ENCODE measurements around the gene GSS.

The GSS gene

DNA sequence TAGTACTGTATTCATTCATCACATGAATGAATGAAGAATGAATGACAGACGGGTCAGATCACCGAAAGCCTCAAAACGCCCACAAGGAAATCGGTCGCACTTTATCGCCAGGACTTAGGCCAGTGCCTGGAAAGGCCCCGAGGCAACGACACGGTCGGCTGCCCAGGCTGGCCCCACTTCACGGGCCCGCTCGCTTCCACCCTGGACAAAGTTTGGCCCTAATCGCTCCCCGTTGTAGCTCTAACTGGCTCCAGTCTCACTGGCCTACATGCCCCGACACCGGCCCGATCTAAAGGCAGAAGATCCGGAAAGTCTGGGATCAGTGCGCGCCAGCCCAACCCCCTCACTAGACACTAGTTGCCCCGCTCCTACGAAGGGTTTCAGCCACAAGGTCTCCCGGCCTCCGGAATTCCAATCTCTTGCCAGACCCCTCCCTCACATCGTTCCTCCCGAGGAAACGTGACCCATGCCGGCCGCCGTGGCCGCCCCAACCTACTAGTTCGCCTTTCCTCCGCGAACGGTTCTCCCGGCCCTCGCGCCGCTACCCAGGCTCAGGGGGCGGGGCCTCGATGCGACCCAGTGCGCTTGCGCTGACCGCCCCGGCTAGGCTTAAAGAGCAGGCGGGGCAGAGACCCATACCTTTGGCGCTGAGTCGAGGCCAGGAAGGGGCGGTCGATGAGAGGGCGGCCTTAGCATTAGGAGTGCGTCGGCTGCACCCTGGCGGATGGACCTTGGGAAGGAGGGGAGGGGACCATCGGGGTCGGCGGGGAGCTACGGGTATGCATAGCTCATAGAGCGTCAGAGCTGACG is at the start of gene GSS, which contains the start of gene MYH7B:
TSS of gene GSS (minus strand) at position 576 of the 810 bp plus-strand sequence. CDS start 3,954 bp downstream, outside the sequence.
TSS of gene MYH7B (plus strand) at position 638 of the 810 bp plus-strand sequence. CDS start 22,138 bp downstream, outside the sequence.
- DNase-seq: peak; percentile 99

- DNase-seq: no peak
These were observed 49.3 kb upstream of the GSS start for GRCh38 chr20:35004749-35005462.

- DNase-seq: no peak
These were observed 48.6 kb upstream of the GSS start for GRCh38 chr20:35004051-35004725.

GRCh38 chr20:35003211-35004031 is 47.8 kb upstream of the GSS start:
- DNase-seq: no peak

DNA sequence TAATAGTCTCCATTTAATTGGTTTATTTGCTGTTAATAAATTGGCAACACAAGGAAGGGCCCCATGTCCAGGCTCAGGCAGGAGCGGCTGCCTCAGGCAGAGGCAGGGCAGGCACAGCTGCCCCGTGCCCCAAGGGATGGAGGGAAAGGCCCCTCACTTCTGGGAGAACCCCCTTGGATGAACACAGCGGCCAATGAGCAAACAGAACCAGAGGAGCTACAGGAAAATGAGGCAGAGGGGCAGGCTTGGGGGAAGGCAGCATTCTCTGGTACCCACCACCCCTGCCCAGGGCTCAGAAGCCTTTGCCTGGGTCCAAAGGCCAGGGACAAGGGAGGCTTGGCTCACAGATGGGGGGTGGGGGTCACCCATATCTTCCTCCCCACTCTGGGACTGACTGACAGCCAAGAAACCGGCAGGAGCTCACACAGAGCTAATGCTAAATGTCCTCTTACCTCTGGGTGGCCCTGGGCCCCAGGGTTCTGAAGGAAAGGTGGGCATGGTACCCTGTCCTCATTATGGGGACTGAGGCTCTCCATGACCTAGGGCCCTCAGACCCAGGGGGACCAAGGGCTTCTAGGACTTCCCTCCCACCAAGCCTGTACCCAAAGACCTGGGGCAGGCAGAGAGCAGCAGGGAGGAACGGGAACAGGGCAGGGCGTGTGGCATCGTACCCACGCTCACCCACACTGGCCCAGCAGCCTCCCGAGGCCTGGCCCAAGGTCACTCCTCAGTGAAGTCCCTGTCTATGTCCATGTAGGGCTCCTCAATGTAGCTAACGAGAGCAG is 47.0 kb upstream of the GSS start:
- DNase-seq: no peak

- no peak for DNase-seq
These were observed 46.2 kb upstream of the GSS start for GRCh38 chr20:35001596-35002362.

DNA sequence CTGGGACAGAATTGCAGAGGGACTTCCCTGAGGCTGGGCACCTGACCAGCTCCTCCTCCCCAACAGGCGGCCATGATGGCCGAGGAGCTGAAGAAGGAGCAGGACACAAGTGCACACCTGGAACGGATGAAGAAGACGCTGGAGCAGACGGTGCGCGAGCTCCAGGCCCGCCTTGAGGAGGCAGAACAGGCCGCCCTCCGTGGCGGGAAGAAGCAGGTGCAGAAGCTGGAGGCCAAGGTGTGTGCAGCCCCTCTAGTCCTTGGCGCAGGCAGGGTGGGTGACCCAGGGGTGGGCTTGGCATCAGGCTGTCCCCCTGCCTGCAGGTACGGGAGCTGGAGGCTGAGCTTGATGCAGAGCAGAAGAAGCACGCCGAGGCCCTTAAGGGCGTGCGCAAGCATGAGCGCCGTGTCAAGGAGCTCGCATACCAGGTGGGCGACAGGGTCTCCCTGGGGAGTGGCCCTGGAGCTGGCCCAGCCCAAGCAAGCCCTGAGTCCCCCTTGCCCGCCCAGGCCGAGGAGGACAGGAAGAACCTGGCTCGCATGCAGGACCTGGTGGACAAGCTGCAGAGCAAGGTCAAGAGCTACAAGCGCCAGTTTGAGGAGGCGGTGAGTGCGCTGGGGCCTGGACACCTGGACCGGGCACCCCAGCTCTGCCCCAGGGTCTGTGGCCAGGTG is 45.5 kb upstream of the GSS start:
- DNase-seq: no peak

DNA sequence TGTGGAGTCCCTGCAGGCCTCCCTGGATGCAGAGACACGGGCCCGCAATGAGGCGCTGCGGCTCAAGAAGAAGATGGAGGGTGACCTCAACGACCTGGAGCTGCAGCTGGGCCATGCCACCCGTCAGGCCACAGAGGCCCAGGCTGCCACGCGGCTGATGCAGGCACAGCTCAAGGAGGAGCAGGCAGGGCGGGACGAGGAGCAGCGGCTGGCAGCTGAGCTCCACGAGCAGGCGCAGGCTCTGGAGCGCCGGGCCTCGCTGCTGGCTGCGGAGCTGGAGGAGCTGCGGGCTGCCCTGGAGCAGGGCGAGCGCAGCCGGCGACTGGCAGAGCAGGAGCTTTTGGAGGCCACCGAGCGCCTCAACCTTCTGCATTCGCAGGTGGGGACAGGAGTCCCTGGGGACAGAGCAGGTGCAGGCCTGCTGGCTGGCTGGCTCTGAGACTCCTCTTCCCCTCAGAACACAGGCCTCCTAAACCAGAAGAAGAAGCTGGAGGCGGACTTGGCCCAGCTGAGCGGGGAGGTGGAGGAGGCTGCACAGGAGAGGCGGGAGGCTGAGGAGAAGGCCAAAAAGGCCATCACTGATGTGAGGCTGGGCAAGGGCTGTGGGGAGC is 44.8 kb upstream of the GSS start:
- no peak for DNase-seq

DNA sequence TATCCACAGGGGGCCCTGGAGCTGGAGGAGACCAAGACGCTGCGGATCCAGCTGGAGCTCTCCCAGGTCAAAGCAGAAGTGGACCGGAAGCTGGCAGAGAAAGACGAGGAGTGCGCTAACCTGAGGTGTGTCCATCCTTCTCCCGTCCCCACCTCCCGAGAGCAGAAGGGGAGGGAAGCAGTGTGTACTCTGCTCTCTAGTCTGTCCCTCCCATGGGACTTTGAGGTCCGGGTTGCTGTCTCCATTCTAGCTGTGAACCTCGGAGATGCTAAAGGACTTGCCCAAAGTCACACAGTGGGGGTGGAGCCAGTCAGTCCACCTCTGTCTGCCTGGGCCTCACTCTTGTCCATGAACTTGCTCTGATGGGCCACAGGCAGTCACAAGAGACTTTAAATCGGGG is 44.2 kb upstream of the GSS start:
- no peak for DNase-seq

GRCh38 chr20:34999021-34999451 is 43.4 kb upstream of the GSS start:
- no peak for DNase-seq

DNA sequence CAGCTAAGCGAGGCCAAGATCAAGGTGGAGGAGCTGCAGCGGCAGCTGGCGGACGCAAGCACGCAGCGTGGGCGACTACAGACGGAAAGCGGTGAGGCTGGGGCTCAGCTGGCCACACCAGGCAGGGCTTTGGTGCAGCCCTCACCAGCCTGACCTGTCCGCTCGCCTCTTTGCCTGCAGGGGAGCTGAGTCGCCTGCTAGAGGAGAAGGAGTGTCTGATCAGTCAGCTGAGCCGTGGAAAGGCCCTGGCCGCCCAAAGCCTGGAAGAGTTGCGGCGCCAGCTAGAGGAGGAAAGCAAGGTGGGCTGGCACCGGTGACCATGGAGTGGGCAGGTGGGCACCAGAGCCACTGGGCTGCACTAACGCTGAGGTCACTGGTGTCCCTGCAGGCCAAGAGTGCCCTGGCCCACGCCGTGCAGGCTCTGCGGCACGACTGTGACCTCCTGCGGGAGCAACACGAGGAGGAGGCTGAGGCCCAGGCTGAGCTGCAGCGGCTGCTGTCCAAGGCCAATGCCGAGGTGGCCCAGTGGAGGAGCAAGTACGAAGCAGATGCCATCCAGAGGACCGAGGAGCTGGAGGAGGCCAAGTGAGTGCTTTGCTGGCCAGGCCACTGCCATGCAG is 42.8 kb upstream of the GSS start:
- DNase-seq: no peak

DNA sequence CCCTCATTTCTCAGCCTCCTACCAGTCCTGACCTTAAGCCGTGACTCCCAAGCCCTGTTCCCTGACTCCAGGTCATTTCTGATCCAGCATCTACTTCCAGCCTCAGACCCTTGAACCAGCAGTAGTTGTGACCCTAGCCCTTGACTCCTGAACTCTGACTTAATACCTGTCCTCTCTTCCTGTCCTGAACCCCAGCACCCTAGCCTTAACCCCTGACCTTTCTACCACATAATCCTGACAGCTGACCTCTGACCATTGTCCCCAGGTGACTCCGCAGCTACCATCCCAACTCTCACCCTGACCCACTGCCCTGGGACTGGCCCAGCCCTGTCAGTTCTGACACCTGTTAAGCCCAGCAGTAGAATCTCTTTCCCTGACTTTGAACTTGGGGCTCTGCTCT is 42.2 kb upstream of the GSS start:
- no peak for DNase-seq

DNA sequence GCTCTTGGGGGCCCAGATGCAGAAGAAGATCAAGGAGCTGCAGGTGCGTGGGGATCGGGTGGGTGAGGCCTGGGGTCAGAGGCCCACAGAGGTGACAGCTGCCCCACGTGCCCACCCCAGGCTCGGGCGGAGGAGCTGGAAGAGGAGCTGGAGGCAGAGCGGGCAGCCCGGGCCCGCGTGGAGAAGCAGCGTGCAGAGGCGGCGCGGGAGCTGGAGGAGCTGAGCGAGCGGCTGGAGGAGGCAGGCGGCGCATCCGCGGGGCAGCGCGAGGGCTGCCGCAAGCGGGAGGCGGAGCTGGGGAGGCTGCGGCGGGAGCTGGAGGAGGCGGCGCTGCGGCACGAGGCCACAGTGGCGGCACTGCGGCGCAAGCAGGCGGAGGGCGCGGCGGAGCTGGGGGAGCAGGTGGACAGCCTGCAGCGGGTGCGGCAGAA is 41.5 kb upstream of the GSS start:
- DNase-seq: no peak

DNA sequence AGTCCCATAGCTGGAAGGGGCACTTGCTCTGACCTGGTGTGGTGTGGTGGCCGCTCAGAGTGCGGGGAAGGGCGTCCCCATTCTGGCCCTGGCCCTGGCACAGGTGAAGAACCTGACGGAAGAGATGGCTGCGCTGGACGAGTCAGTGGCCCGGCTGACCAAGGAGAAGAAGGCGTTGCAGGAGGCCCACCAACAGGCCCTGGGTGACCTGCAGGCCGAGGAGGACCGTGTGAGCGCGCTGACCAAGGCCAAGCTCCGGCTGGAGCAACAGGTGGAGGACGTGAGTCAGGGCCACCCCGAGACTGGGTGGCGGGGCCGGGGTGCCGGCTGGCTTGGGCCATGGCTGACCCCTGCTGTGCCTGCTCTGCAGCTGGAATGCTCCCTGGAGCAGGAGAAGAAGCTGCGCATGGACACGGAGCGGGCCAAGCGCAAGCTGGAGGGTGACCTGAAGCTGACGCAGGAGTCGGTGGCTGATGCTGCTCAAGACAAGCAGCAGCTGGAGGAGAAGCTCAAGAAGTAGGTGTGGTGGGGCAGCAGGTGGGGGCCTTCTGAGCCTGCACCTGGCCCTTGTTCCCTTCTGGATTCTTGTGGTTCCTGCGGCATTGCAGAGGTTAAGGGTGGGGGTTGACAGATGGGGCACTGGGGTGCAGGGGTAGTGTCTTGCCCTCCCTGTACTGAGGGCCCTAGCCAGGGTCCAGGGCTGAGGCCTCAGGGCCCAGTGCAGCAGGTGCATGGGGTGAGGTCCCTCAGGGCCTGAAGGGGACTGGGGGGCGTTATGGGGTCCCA is 40.8 kb upstream of the GSS start:
- no peak for DNase-seq

- no peak for DNase-seq
These were observed 40.1 kb upstream of the GSS start for GRCh38 chr20:34995696-34996095.

DNA sequence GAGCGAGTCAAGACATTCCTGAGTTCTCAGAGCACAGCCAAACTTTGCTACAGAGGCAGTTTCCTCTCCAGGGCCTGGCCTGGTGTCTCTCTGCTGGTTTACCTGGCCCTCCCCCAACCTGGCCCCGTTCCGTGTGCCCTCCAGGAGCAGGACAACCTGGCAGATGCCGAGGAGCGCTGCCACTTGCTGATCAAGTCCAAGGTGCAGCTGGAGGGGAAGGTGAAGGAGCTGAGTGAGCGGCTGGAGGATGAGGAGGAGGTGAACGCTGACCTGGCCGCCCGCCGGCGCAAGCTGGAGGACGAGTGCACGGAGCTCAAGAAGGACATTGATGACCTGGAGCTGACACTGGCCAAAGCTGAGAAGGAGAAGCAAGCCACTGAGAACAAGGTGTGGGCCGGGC is 39.6 kb upstream of the GSS start:
- no peak for DNase-seq

GRCh38 chr20:34994509-34995131 is 39.0 kb upstream of the GSS start:
- no peak for DNase-seq

DNA sequence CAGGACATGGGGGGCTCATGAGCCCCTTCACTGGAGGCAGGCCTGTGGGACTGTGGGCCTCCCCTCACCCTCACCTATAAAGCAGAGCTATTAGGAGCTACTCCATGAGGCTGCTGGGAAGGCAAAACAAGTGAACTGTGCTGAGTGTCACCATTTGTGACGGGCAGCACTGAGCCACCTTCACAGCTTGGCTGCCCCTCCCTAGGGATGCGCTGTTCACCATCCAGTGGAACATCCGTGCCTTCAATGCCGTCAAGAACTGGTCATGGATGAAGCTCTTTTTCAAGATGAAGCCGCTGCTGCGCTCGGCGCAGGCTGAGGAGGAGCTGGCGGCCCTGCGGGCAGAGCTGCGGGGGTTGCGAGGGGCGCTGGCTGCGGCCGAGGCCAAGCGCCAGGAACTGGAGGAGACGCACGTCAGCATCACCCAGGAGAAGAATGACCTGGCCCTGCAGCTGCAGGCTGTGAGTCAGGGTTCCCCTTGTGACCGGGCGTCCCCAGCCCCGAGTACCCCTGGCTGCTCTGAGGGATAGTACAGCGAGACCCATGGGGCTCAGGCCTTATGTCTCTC is 38.4 kb upstream of the GSS start:
- DNase-seq: no peak
